ENCODE measurements around the gene MACROD2. TPM values are rescaled to one million over a fixed set of nuclear protein-coding genes. Genes with fewer than 3 reads are reported as not detected.

MACROD2 gene
- total RNA-seq, 4 donors from 2014 or later, result 8.7 to 17.8 (median 10.8) TPM

GRCh38 chr20:15158533-15158932 is 1163.2 kb downstream of the MACROD2 start:
- intact Hi-C loops (cut with DNase I), result no loop called here
- H3K36me3 ChIP-seq, result no peaks in the 10 kb centered on the region
- no peak overlapping the region for H3K4me3 ChIP-seq (replicated peaks in 1 of 3)
- no peak for DNase-seq
- no peak overlapping the region for H3K27ac ChIP-seq
- no peaks in the 10 kb centered on the region for H3K27me3 ChIP-seq
- 68 to 71% methylated on average over 2 of the region's 2 CpGs for WGBS, 2 donors
- no peaks in the 10 kb centered on the region for H3K9me3 ChIP-seq
- no peak for TF ChIP-seq POLR2A (IDR thresholded peaks at IDR 0.05)
- TF ChIP-seq CTCF (IDR thresholded peaks at IDR 0.05), result no peak
- no peaks in the 10 kb centered on the region for H3K4me1 ChIP-seq

- Histone ChIP-seq H3K4me3 (replicated peaks in 1 of 3) (no peak overlapping the region), H3K36me3 (no peaks in the 10 kb centered on the region), H3K27ac (no peak overlapping the region), H3K4me1 (no peaks in the 10 kb centered on the region), H3K27me3 (no peaks in the 10 kb centered on the region), H3K9me3 (no peaks in the 10 kb centered on the region)
- WGBS, 2 donors, result 81 to 84% methylated on average over 6 of the region's 6 CpGs
- intact Hi-C loops (cut with DNase I), result no loop called here
- TF ChIP-seq CTCF (IDR thresholded peaks at IDR 0.05) (no peak), POLR2A (IDR thresholded peaks at IDR 0.05) (no peak)
- DNase-seq, result no peak
Observed at GRCh38 chr20:15162079-15162647, 1166.8 kb downstream of the MACROD2 start.

GRCh38 chr20:15163632-15164031 is 1168.3 kb downstream of the MACROD2 start:
- H3K27me3 ChIP-seq, result no peaks in the 10 kb centered on the region
- intact Hi-C loops (cut with DNase I), result no loop called here
- no peak for DNase-seq
- no peak overlapping the region for H3K27ac ChIP-seq
- no peaks in the 10 kb centered on the region for H3K4me1 ChIP-seq
- H3K36me3 ChIP-seq, result no peaks in the 10 kb centered on the region
- H3K9me3 ChIP-seq, result no peaks in the 10 kb centered on the region
- H3K4me3 ChIP-seq (replicated peaks in 1 of 3), result no peak overlapping the region
- TF ChIP-seq POLR2A (IDR thresholded peaks at IDR 0.05), result no peak
- TF ChIP-seq CTCF (IDR thresholded peaks at IDR 0.05), result no peak

- no peak overlapping the region for H3K4me3 ChIP-seq (replicated peaks in 1 of 3)
- no peak overlapping the region for H3K27ac ChIP-seq
- TF ChIP-seq CTCF (IDR thresholded peaks at IDR 0.05), result no peak
- no peak for TF ChIP-seq POLR2A (IDR thresholded peaks at IDR 0.05)
- intact Hi-C loops (cut with DNase I), result no loop called here
- no peaks in the 10 kb centered on the region for H3K36me3 ChIP-seq
- WGBS, 2 donors, result 94 to 100% methylated on average over 1 of the region's 1 CpG
- DNase-seq, result no peak
- H3K4me1 ChIP-seq, result no peaks in the 10 kb centered on the region
- H3K9me3 ChIP-seq, result no peaks in the 10 kb centered on the region
- H3K27me3 ChIP-seq, result no peaks in the 10 kb centered on the region
Observed at GRCh38 chr20:15164726-15165125, 1169.4 kb downstream of the MACROD2 start.

- no peak for TF ChIP-seq POLR2A (IDR thresholded peaks at IDR 0.05)
- TF ChIP-seq CTCF (IDR thresholded peaks at IDR 0.05), result no peak
Observed at GRCh38 chr20:15166744-15167143, 1171.4 kb downstream of the MACROD2 start.

More at GRCh38 chr20:15166744-15167143, 1171.4 kb downstream of the MACROD2 start:
- H3K27ac ChIP-seq, result no peak overlapping the region
- intact Hi-C loops (cut with DNase I), result no loop called here
- no peaks in the 10 kb centered on the region for H3K36me3 ChIP-seq
- no peak overlapping the region for H3K4me3 ChIP-seq (replicated peaks in 1 of 3)
- no peaks in the 10 kb centered on the region for H3K9me3 ChIP-seq
- no peaks in the 10 kb centered on the region for H3K27me3 ChIP-seq
- no peak for DNase-seq
- H3K4me1 ChIP-seq, result no peaks in the 10 kb centered on the region
